Loucy (cell line): Measurements from ENCODE around the gene TMEM132A.
A peak's percentile ranks its signal among the peaks of the same experiment; 100 is the strongest.

ENCODE experiments used
- H2AFZ ChIP-seq: fragments of 200-600 bp; sonication (generic); 2 replicates; pipeline ENCODE4 v1.6.0; 2016; ENCODE audit warnings: antibody characterized with exemption, mild to moderate bottlenecking, low read length, moderate library complexity
- H3F3A ChIP-seq: fragments of 200-600 bp; 2 replicates; pipeline ENCODE4 v1.6.0; 2016; ENCODE audit warnings: antibody characterized with exemption, low read depth, mild to moderate bottlenecking
- H3K27me3 ChIP-seq: fragments of 200-600 bp; sonication (generic); 2 replicates; pipeline ENCODE4 v1.6.1; 2014; ENCODE audit warnings: low read length, mild to moderate bottlenecking; ENCODE audit not compliant: insufficient read depth, poor library complexity, severe bottlenecking
- H3K36me3 ChIP-seq: fragments of 200-600 bp; sonication (generic); 2 replicates; pipeline ENCODE4 v1.6.1; 2016; ENCODE audit warnings: low read length; ENCODE audit not compliant: insufficient read depth
- H3K4me1 ChIP-seq: fragments of 200-600 bp; sonication (generic); 2 replicates; pipeline ENCODE4 v1.5.1; 2014; ENCODE audit warnings: low read length, mild to moderate bottlenecking; ENCODE audit not compliant: insufficient read depth, poor library complexity, severe bottlenecking
- H3K4me2 ChIP-seq: fragments of 200-600 bp; sonication (generic); 2 replicates; pipeline ENCODE4 v1.6.0; 2014; ENCODE audit warnings: antibody characterized with exemption, low read length, low read depth, mild to moderate bottlenecking; ENCODE audit not compliant: poor library complexity, severe bottlenecking
- H3K4me3 ChIP-seq: fragments of 200-600 bp; sonication (generic); 2 replicates; pipeline ENCODE4 v1.5.1; 2014; ENCODE audit warnings: low read length, mild to moderate bottlenecking, mixed read lengths; ENCODE audit not compliant: poor library complexity, severe bottlenecking
- H3K79me2 ChIP-seq: fragments of 200-600 bp; sonication (generic); 2 replicates; pipeline ENCODE4 v1.6.1; 2014; ENCODE audit warnings: low read length; ENCODE audit not compliant: insufficient read depth
- H3K9ac ChIP-seq: fragments of 200-600 bp; sonication (generic); 2 replicates; pipeline ENCODE4 v1.6.0; 2014; ENCODE audit warnings: mild to moderate bottlenecking, low read depth, low read length, moderate library complexity; ENCODE audit not compliant: poor library complexity, severe bottlenecking
- H3K9me2 ChIP-seq: fragments of 200-600 bp; sonication (generic); replicated peaks from 2 replicates; pipeline ENCODE4 v1.6.1; 2016; ENCODE audit warnings: low read depth, low read length, mixed read lengths
- H3K9me3 ChIP-seq: fragments of 200-600 bp; sonication (generic); 2 replicates; pipeline ENCODE4 v1.6.1; 2014; ENCODE audit warnings: mild to moderate bottlenecking, antibody characterized with exemption, low read length, low read depth; ENCODE audit not compliant: insufficient read depth
- H4K20me1 ChIP-seq: fragments of 200-600 bp; sonication (generic); 2 replicates; pipeline ENCODE4 v1.6.0; 2014; ENCODE audit warnings: antibody characterized with exemption, low read length, mild to moderate bottlenecking; ENCODE audit not compliant: insufficient read depth, poor library complexity, severe bottlenecking
- EZH2phosphoT487 ChIP-seq: fragments of 200-600 bp; IDR thresholded peaks from 2 replicates; pipeline ENCODE4 v1.6.1; 2018; ENCODE audit warnings: antibody characterized with exemption, mild to moderate bottlenecking, moderate library complexity, borderline replicate concordance
- TF ChIP-seq, protein P1 (sequence below): fragments of 200-600 bp; sonication (generic); conservative IDR thresholded peaks from 2 replicates; pipeline ENCODE4 v1.5.1; 2014; ENCODE audit warnings: mild to moderate bottlenecking, antibody characterized with exemption, low read length

TMEM132A gene

DNA sequence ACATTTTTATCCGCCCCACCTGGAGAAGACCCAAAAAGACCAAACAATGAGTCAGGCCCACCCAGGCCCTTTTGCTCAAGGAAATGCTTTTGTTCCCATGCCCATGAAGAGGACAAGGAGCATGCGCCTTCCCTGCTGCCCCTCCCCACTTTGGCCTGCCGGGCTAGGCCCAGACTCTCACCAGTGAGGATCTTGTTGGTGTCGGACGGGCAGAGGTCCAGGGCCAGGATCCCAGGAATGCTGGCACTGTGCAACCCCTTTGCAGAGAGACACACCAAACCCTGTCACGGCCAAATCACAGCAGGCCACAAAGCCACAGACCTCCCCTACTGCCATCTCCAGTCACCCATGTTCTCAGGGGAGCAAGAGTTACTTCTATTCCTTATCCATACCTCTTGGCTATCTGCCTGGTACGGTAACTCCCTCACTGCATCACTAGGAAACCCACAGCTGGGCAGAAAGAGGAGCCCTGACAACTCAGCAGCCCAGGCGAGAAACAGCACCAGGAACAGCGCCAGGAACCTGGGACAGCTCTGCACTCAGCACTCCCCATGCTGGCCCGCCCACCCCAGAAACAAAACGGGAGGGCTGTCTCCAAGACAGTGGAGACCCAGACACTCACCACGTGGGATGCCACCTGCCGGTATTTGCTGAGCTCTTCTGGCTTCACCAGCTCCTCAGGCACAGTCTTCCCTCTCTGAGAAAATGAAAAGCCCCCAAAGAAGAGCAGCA is 23.4 kb upstream of the TMEM132A start:
- H3K36me3 ChIP-seq = peaks cover 75% of the 10 kb centered on the region; the same call in 1 of the 2 replicates
- TF ChIP-seq EZH2phosphoT487 = no peak
- TF ChIP-seq, protein P1, sequence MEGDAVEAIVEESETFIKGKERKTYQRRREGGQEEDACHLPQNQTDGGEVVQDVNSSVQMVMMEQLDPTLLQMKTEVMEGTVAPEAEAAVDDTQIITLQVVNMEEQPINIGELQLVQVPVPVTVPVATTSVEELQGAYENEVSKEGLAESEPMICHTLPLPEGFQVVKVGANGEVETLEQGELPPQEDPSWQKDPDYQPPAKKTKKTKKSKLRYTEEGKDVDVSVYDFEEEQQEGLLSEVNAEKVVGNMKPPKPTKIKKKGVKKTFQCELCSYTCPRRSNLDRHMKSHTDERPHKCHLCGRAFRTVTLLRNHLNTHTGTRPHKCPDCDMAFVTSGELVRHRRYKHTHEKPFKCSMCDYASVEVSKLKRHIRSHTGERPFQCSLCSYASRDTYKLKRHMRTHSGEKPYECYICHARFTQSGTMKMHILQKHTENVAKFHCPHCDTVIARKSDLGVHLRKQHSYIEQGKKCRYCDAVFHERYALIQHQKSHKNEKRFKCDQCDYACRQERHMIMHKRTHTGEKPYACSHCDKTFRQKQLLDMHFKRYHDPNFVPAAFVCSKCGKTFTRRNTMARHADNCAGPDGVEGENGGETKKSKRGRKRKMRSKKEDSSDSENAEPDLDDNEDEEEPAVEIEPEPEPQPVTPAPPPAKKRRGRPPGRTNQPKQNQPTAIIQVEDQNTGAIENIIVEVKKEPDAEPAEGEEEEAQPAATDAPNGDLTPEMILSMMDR = no peak
- H3K4me1 ChIP-seq = peaks cover 32% of the 10 kb centered on the region
- H2AFZ ChIP-seq = no peak overlapping the region
- no peaks in the 10 kb centered on the region for H3K9me3 ChIP-seq
- H3K27me3 ChIP-seq = no peaks in the 10 kb centered on the region
- H3K4me2 ChIP-seq = no peak overlapping the region
- no peak overlapping the region for H3K4me3 ChIP-seq
- H3K9me2 ChIP-seq = no peaks in the 10 kb centered on the region
- no peak overlapping the region for H3K9ac ChIP-seq
- H4K20me1 ChIP-seq = peaks cover 39% of the 10 kb centered on the region
- peaks cover 4% of the 10 kb centered on the region; the same call in 1 of the 2 replicates for H3F3A ChIP-seq
- H3K79me2 ChIP-seq = peaks cover 48% of the 10 kb centered on the region

DNA sequence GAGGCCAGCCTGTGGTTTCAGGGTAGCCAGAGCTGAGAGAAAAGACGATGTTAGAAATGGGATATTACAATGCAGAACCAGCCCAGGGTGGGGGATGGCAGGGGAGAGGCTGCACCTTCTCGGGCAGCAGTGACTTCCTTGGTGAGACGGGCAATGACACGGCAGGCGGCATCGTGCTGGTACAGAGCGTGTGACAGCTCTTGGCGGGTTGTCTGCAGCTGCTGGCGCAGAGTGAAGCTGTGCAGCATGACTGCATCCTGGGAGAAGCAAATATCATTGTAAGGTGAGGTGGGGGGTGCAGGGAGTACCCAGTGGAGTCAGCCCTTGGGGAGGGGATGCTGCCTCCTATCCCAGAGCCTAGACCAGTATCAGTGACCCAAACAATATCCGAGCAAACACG is 21.6 kb upstream of the TMEM132A start:
- Histone ChIP-seq H3K36me3 (peaks cover 58% of the 10 kb centered on the region; the same call in 1 of the 2 replicates), H3K79me2 (peaks cover 53% of the 10 kb centered on the region)

DNA sequence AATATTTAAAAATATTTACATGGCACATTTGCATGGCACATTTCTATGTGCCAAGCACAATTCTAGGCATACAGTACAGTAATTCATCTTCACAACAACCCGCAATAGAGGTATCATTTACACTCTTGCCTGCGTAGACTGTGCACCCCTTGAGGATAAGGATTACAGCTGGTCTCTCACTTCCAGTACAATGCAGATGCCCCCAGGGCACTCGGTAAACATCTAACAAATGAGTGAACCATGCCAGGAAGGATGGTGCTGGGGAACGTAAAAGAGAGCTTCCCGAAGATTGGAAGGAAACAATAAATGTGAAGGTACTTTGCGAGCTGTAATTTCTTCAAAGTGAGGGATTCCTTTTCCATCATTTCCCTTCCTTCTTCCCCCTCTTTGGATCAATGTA is 19.2 kb upstream of the TMEM132A start:
- Histone ChIP-seq H3K79me2 (peaks cover 53% of the 10 kb centered on the region), H3K4me2 (peak overlapping the region; percentile 100), H3K9me2 (no peaks in the 10 kb centered on the region), H4K20me1 (peaks cover 37% of the 10 kb centered on the region), H3F3A (peaks cover under 1% of the 10 kb centered on the region; the same call in 1 of the 2 replicates), H2AFZ (no peak overlapping the region), H3K9me3 (no peaks in the 10 kb centered on the region), H3K4me3 (peak overlapping the region; percentile 99), H3K9ac (peak overlapping the region; percentile 98), H3K4me1 (peaks cover 37% of the 10 kb centered on the region), H3K36me3 (peaks cover 34% of the 10 kb centered on the region; the same call in 1 of the 2 replicates), H3K27me3 (no peaks in the 10 kb centered on the region)
- no peak for TF ChIP-seq EZH2phosphoT487
- TF ChIP-seq, protein P1 = no peak

More for the DNA sequence above, 21.6 kb upstream of the TMEM132A start:
- Histone ChIP-seq H3K27me3 (no peaks in the 10 kb centered on the region), H3K9me3 (no peaks in the 10 kb centered on the region), H3F3A (peaks cover 4% of the 10 kb centered on the region; the same call in 1 of the 2 replicates), H2AFZ (no peak overlapping the region), H3K9ac (peak overlapping the region; percentile 98), H3K4me2 (no peak overlapping the region), H3K4me3 (no peak overlapping the region), H3K4me1 (peaks cover 37% of the 10 kb centered on the region), H4K20me1 (peaks cover 43% of the 10 kb centered on the region), H3K9me2 (no peaks in the 10 kb centered on the region)
- TF ChIP-seq EZH2phosphoT487 = no peak
- TF ChIP-seq, protein P1 = no peak
